ENCODE measurements around the gene TLE7.

TLE7 gene

GRCh38 chr16:71410146-71410545, 31.7 kb downstream of the TLE7 start:
- FAIRE-seq (no peak), DNase-seq (ENCODE audit: insufficient read length, low spot score) (no peak)
- TF ChIP-seq POLR2AphosphoS5 (IDR thresholded peaks at IDR 0.05; ENCODE audit: low read depth, low read length), result no peak
- TF ChIP-seq TAF1 (IDR thresholded peaks at IDR 0.05; ENCODE audit: low read depth, low read length), result no peak
- TF ChIP-seq POLR2A (IDR thresholded peaks at IDR 0.05; ENCODE audit: low read depth, low read length), result no peak

GRCh38 chr16:71409011-71409775, 32.7 kb downstream of the TLE7 start:
- FAIRE-seq (no peak), DNase-seq (ENCODE audit: insufficient read length, low spot score) (no peak)
- no peak for TF ChIP-seq SPI1 (IDR thresholded peaks at IDR 0.05; ENCODE audit: low read depth, low read length)
- TF ChIP-seq TAF1 (IDR thresholded peaks at IDR 0.05; ENCODE audit: low read depth, low read length), result no peak
- TF ChIP-seq POLR2AphosphoS5 (IDR thresholded peaks at IDR 0.05; ENCODE audit: low read depth, low read length), result no peak
- no peak for TF ChIP-seq POLR2A (IDR thresholded peaks at IDR 0.05; ENCODE audit: low read depth, low read length)
- TF ChIP-seq PAX5 (IDR thresholded peaks at IDR 0.05; ENCODE audit: insufficient read depth, low read length, severe bottlenecking), result no peak
- TF ChIP-seq POU2F2 (IDR thresholded peaks at IDR 0.05; ENCODE audit: low read depth, low read length), result no peak

- TF ChIP-seq POLR2AphosphoS5 (IDR thresholded peaks at IDR 0.05; ENCODE audit: low read depth, low read length), result no peak
- TF ChIP-seq PAX5 (IDR thresholded peaks at IDR 0.05; ENCODE audit: insufficient read depth, low read length, severe bottlenecking), result no peak
- TF ChIP-seq SPI1 (IDR thresholded peaks at IDR 0.05; ENCODE audit: low read depth, low read length), result no peak
- no peak for TF ChIP-seq TAF1 (IDR thresholded peaks at IDR 0.05; ENCODE audit: low read depth, low read length)
- no peak for TF ChIP-seq POLR2A (IDR thresholded peaks at IDR 0.05; ENCODE audit: low read depth, low read length)
- no peak for TF ChIP-seq POU2F2 (IDR thresholded peaks at IDR 0.05; ENCODE audit: low read depth, low read length)
- FAIRE-seq (no peak), DNase-seq (ENCODE audit: insufficient read length, low spot score) (no peak)
Observed at GRCh38 chr16:71408536-71408935, 33.3 kb downstream of the TLE7 start.

- TF ChIP-seq TAF1 (IDR thresholded peaks at IDR 0.05; ENCODE audit: low read depth, low read length), result no peak
- TF ChIP-seq POU2F2 (IDR thresholded peaks at IDR 0.05; ENCODE audit: low read depth, low read length), result no peak
- TF ChIP-seq PAX5 (IDR thresholded peaks at IDR 0.05; ENCODE audit: insufficient read depth, low read length, severe bottlenecking), result no peak
- DNase-seq (ENCODE audit: insufficient read length, low spot score) (no peak), FAIRE-seq (no peak)
Observed at GRCh38 chr16:71407731-71408130, 34.1 kb downstream of the TLE7 start.

GRCh38 chr16:71406724-71407123, 35.1 kb downstream of the TLE7 start:
- FAIRE-seq (no peak), DNase-seq (ENCODE audit: insufficient read length, low spot score) (no peak)
- no peak for TF ChIP-seq POLR2A (IDR thresholded peaks at IDR 0.05; ENCODE audit: low read depth, low read length)
- no peak for TF ChIP-seq PAX5 (IDR thresholded peaks at IDR 0.05; ENCODE audit: insufficient read depth, low read length, severe bottlenecking)
- no peak for TF ChIP-seq TAF1 (IDR thresholded peaks at IDR 0.05; ENCODE audit: low read depth, low read length)
- TF ChIP-seq POU2F2 (IDR thresholded peaks at IDR 0.05; ENCODE audit: low read depth, low read length), result no peak
- TF ChIP-seq POLR2AphosphoS5 (IDR thresholded peaks at IDR 0.05; ENCODE audit: low read depth, low read length), result no peak
- TF ChIP-seq SPI1 (IDR thresholded peaks at IDR 0.05; ENCODE audit: low read depth, low read length), result no peak

GRCh38 chr16:71406316-71406715, 35.5 kb downstream of the TLE7 start:
- FAIRE-seq, result no peak
- TF ChIP-seq SPI1 (IDR thresholded peaks at IDR 0.05; ENCODE audit: low read depth, low read length) (no peak), TAF1 (IDR thresholded peaks at IDR 0.05; ENCODE audit: low read depth, low read length) (no peak), POLR2A (IDR thresholded peaks at IDR 0.05; ENCODE audit: low read depth, low read length) (no peak), POU2F2 (IDR thresholded peaks at IDR 0.05; ENCODE audit: low read depth, low read length) (no peak), POLR2AphosphoS5 (IDR thresholded peaks at IDR 0.05; ENCODE audit: low read depth, low read length) (no peak), PAX5 (IDR thresholded peaks at IDR 0.05; ENCODE audit: insufficient read depth, low read length, severe bottlenecking) (no peak)

GRCh38 chr16:71404364-71404763, 37.5 kb downstream of the TLE7 start:
- DNase-seq (ENCODE audit: insufficient read length, low spot score) (no peak), FAIRE-seq (no peak)
- TF ChIP-seq PAX5 (IDR thresholded peaks at IDR 0.05; ENCODE audit: insufficient read depth, low read length, severe bottlenecking) (no peak), POLR2AphosphoS5 (IDR thresholded peaks at IDR 0.05; ENCODE audit: low read depth, low read length) (no peak), POU2F2 (IDR thresholded peaks at IDR 0.05; ENCODE audit: low read depth, low read length) (no peak), POLR2A (IDR thresholded peaks at IDR 0.05; ENCODE audit: low read depth, low read length) (no peak), SPI1 (IDR thresholded peaks at IDR 0.05; ENCODE audit: low read depth, low read length) (no peak), TAF1 (IDR thresholded peaks at IDR 0.05; ENCODE audit: low read depth, low read length) (no peak)

More at GRCh38 chr16:71406316-71406715, 35.5 kb downstream of the TLE7 start:
- DNase-seq (ENCODE audit: insufficient read length, low spot score), result no peak

- FAIRE-seq (no peak), DNase-seq (ENCODE audit: insufficient read length, low spot score) (no peak)
- TF ChIP-seq POLR2A (IDR thresholded peaks at IDR 0.05; ENCODE audit: low read depth, low read length), result no peak
- no peak for TF ChIP-seq SPI1 (IDR thresholded peaks at IDR 0.05; ENCODE audit: low read depth, low read length)
- no peak for TF ChIP-seq POU2F2 (IDR thresholded peaks at IDR 0.05; ENCODE audit: low read depth, low read length)
- no peak for TF ChIP-seq TAF1 (IDR thresholded peaks at IDR 0.05; ENCODE audit: low read depth, low read length)
- TF ChIP-seq POLR2AphosphoS5 (IDR thresholded peaks at IDR 0.05; ENCODE audit: low read depth, low read length), result no peak
- TF ChIP-seq PAX5 (IDR thresholded peaks at IDR 0.05; ENCODE audit: insufficient read depth, low read length, severe bottlenecking), result no peak
Observed at GRCh38 chr16:71402674-71403073, 39.2 kb downstream of the TLE7 start.

GRCh38 chr16:71402007-71402406, 39.8 kb downstream of the TLE7 start:
- TF ChIP-seq POLR2A (IDR thresholded peaks at IDR 0.05; ENCODE audit: low read depth, low read length) (no peak), POU2F2 (IDR thresholded peaks at IDR 0.05; ENCODE audit: low read depth, low read length) (no peak), SPI1 (IDR thresholded peaks at IDR 0.05; ENCODE audit: low read depth, low read length) (no peak), PAX5 (IDR thresholded peaks at IDR 0.05; ENCODE audit: insufficient read depth, low read length, severe bottlenecking) (no peak), TAF1 (IDR thresholded peaks at IDR 0.05; ENCODE audit: low read depth, low read length) (no peak), POLR2AphosphoS5 (IDR thresholded peaks at IDR 0.05; ENCODE audit: low read depth, low read length) (no peak)
- DNase-seq (ENCODE audit: insufficient read length, low spot score), result no peak
- FAIRE-seq, result no peak
